Uterus (tissue), 4 donors: ENCODE data around the gene CDK15. TPM values are rescaled to one million over a fixed set of nuclear protein-coding genes. Genes with fewer than 3 reads are reported as not detected.

Experiments used
- DNase-seq, 2 donors: peaks; one replicate each; pipeline ENCODE4 v3.0.0-alpha.2; 2019 to 2020
- H3K27ac ChIP-seq, 2 donors: fragments of 200-600 bp; sonication (generic); 1 replicate in 1 of 2; 2 replicates in 1 of 2; pipeline ENCODE4 v1.5.1; 2016 to 2018
- H3K27me3 ChIP-seq, 2 donors: fragments of 200-600 bp; sonication (generic); one replicate each; pipeline ENCODE4 v1.5.1; 2018 to 2019; ENCODE audit warnings: control low read depth in 1 of 2
- H3K36me3 ChIP-seq, 2 donors: fragments of 200-600 bp; sonication (generic); one replicate each; pipeline ENCODE4 v1.5.1; 2019; ENCODE audit warnings: control low read depth in 1 of 2
- H3K4me1 ChIP-seq, 2 donors: fragments of 200-600 bp; sonication (generic); one replicate each; pipeline ENCODE4 v1.5.1; 2018 to 2019; ENCODE audit warnings: control low read depth in 1 of 2
- H3K4me3 ChIP-seq, 2 donors: fragments of 200-600 bp; sonication (generic); 1 replicate in 1 of 2; 2 replicates in 1 of 2; pipeline ENCODE4 v1.5.1; 2018 to 2019; ENCODE audit warnings: mild to moderate bottlenecking in 1 of 2
- H3K9me3 ChIP-seq, 2 donors: fragments of 200-600 bp; sonication (generic); one replicate each; pipeline ENCODE4 v1.5.1; 2019; ENCODE audit warnings: control low read depth in 1 of 2
- CTCF ChIP-seq, 4 experiments: fragments of 200-600 bp in 2 of 4; fragments of 450-650 bp in 2 of 4; sonication (generic) in 2 of 4; IDR thresholded peaks; one replicate each; pipeline ENCODE4 v1.5.1; 2016 to 2019; ENCODE audit warnings: antibody characterized with exemption in 4 of 4, mild to moderate bottlenecking in 2 of 4, moderate library complexity in 1 of 4
- POLR2A ChIP-seq, 2 donors: fragments of 450-650 bp; IDR thresholded peaks; one replicate each; pipeline ENCODE4 v1.6.1; 2016; ENCODE audit warnings: antibody characterized with exemption in 2 of 2, mild to moderate bottlenecking in 1 of 2, moderate library complexity in 1 of 2
- intact Hi-C: fragments of 100-400 bp; cut with DNase I; formaldehyde crosslinking; loops from one replicate; pipeline ENCODE4 v1.15.1; 2023; ENCODE audit warnings: low total_unique reads
- total RNA-seq, 4 donors: library from RNA; depleted of rRNA in 3 of 4; stranded (reverse); fragments of >200 nt in 3 of 4; gene quantifications; one replicate each; pipeline versions ENCODE4 v1.1.0 to v1.2.4, GENCODE V29; 2014 to 2023
- donor health status: DM: yes; HTN: yes; CAD: no.

CDK15 gene
- total RNA-seq, 4 donors from 2014 or later: 0.55 to 6.9 (median 0.88) TPM; not detected in 1

DNA sequence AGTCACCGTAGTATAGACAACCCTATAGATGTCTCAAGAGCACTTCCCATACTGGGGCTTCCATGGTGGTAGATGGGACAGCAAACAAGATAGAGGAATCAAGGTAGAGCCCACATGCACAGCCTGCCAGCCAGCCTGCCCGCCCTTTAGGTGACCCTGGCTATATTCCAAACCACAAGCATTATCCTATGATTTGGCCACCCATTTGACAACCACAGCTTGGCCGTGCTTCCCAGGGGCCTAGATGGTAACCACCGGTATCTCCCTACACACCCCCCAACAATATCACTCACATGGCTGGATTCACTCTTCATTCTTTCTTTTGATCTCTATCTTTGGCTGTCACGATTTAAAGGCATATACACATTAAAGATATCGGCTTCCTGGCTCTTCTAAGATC is 85.3 kb downstream of the CDK15 start:
- Histone ChIP-seq H3K27me3 (peaks cover 0 to 4% of the 10 kb centered on the region in 2 donors), H3K4me1 (no peaks in the 10 kb centered on the region), H3K27ac (no peak overlapping the region), H3K9me3 (no peaks in the 10 kb centered on the region), H3K4me3 (no peak overlapping the region), H3K36me3 (no peaks in the 10 kb centered on the region)
- TF ChIP-seq CTCF (IDR thresholded peaks at IDR 0.05): no peak
- no peak for TF ChIP-seq POLR2A (IDR thresholded peaks at IDR 0.05)
- intact Hi-C loops: no loop called here
- DNase-seq: no peak

DNA sequence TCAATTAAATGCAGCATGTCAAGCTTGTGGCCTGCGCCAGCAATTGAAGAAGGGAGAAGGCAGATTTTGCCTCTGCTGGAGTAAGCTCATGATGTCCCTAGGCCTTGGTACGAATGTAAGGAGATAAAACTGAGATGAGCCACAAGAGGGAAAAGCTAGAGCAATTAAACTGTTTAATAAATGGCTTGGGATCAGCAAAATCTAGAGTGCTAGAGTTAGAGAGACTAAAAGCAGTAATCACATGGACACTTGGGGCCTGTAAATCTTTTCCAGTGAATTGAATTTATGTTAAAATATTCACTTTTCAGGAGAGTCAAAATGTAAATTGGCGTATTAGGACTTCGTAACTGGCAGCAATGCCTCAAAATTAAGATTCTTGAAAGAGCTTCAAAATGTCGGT is 86.2 kb downstream of the CDK15 start:
- TF ChIP-seq CTCF (IDR thresholded peaks at IDR 0.05): no peak
- TF ChIP-seq POLR2A (IDR thresholded peaks at IDR 0.05): no peak
- intact Hi-C loops: no loop called here
- Histone ChIP-seq H3K9me3 (no peaks in the 10 kb centered on the region), H3K27ac (no peak overlapping the region), H3K4me3 (no peak overlapping the region), H3K36me3 (no peaks in the 10 kb centered on the region), H3K4me1 (no peaks in the 10 kb centered on the region), H3K27me3 (no peaks in the 10 kb centered on the region)
- no peak for DNase-seq

DNA sequence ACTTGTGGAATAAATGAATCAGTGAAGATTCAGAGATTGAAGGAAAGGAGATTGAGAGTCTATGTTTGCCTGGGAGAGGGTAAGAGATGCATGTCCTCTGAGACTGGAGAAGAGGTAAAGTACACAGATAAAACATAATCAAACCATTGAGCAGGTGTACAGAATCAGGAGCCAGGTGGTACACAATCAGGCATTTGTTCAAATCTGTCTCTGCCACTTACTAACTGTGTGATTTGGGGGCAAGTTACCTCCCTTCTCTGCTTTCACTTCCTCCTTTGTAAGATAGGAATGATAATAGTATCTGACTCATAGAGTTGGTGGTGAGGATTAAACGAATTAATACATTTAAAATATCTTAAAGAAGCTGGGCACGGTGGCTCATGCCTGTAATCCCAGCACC is 94.0 kb downstream of the CDK15 start:
- intact Hi-C loops: no loop called here
- Histone ChIP-seq H3K4me1 (no peaks in the 10 kb centered on the region), H3K36me3 (no peaks in the 10 kb centered on the region), H3K27ac (no peak overlapping the region), H3K27me3 (no peaks in the 10 kb centered on the region), H3K9me3 (no peaks in the 10 kb centered on the region), H3K4me3 (no peak overlapping the region)
- TF ChIP-seq CTCF (IDR thresholded peaks at IDR 0.05) (no peak), POLR2A (IDR thresholded peaks at IDR 0.05) (no peak)
- no peak for DNase-seq

GRCh38 chr2:201901786-201902185 is 95.4 kb downstream of the CDK15 start:
- intact Hi-C loops: no loop called here
- Histone ChIP-seq H3K4me3 (no peak overlapping the region), H3K27me3 (no peaks in the 10 kb centered on the region), H3K27ac (no peak overlapping the region), H3K4me1 (no peaks in the 10 kb centered on the region), H3K9me3 (no peaks in the 10 kb centered on the region), H3K36me3 (no peaks in the 10 kb centered on the region)
- DNase-seq: no peak
- TF ChIP-seq POLR2A (IDR thresholded peaks at IDR 0.05): no peak
- no peak for TF ChIP-seq CTCF (IDR thresholded peaks at IDR 0.05)

- Histone ChIP-seq H3K4me3 (no peak overlapping the region), H3K4me1 (no peaks in the 10 kb centered on the region), H3K9me3 (no peaks in the 10 kb centered on the region), H3K27me3 (no peaks in the 10 kb centered on the region), H3K36me3 (no peaks in the 10 kb centered on the region), H3K27ac (no peak overlapping the region)
- no peak for DNase-seq
- TF ChIP-seq CTCF (IDR thresholded peaks at IDR 0.05) (no peak), POLR2A (IDR thresholded peaks at IDR 0.05) (no peak)
- intact Hi-C loops: no loop called here
These were observed 98.4 kb downstream of the CDK15 start for GRCh38 chr2:201904538-201905420.
